Ascending aorta (tissue), 2 donors: Measurements from ENCODE around the gene ZNF629. TPM values are rescaled to one million over a fixed set of nuclear protein-coding genes. Genes with fewer than 3 reads are reported as not detected.

Experiments
- DNase-seq, 2 donors: peaks; one replicate each; pipeline ENCODE4 v3.0.0-alpha.2; 2019; ENCODE audit warnings: low spot score in 2 of 2
- H3K27ac ChIP-seq, 2 donors: fragments of 200-600 bp; sonication (generic); one replicate each; pipeline ENCODE4 v1.5.1; 2016 to 2017; ENCODE audit warnings: mild to moderate bottlenecking in 1 of 2
- H3K27me3 ChIP-seq: fragments of 200-600 bp; sonication (generic); one replicate; pipeline ENCODE4 v1.5.1; 2017
- H3K36me3 ChIP-seq, 2 donors: fragments of 200-600 bp; sonication (generic); one replicate each; pipeline ENCODE4 v1.5.1; 2016
- H3K4me1 ChIP-seq, 2 donors: fragments of 200-600 bp; sonication (generic); one replicate each; pipeline ENCODE4 v1.5.1; 2016 to 2017; ENCODE audit warnings: mild to moderate bottlenecking in 1 of 2
- H3K4me3 ChIP-seq, 2 donors: fragments of 200-600 bp; sonication (generic); one replicate each; pipeline ENCODE4 v1.5.1; 2016 to 2017; ENCODE audit warnings: mild to moderate bottlenecking in 1 of 2
- H3K9me3 ChIP-seq, 2 donors: fragments of 200-600 bp; sonication (generic); one replicate each; pipeline ENCODE4 v1.5.1; 2016
- intact Hi-C: fragments of 100-400 bp; cut with DNase I; formaldehyde crosslinking; loops from one replicate; pipeline ENCODE4 v1.15.1; 2023
- total RNA-seq: library from RNA; depleted of rRNA; stranded (reverse); fragments of >200 nt; gene quantifications from one replicate; pipeline ENCODE4 v1.1.0, GENCODE V29; 2016
- TF ChIP-seq, protein P1 (sequence below), 3 experiments: fragments of 200-600 bp in 2 of 3; fragments of 450-650 bp in 1 of 3; sonication (generic) in 2 of 3; IDR thresholded peaks; one replicate each; pipeline ENCODE4 v1.5.1; 2016 to 2019; ENCODE audit warnings: antibody characterized with exemption in 3 of 3, mild to moderate bottlenecking in 1 of 3, moderate library complexity in 1 of 3

Gene ZNF629
- total RNA-seq, 1 donor from 2014 or later: 12.3 TPM

DNA sequence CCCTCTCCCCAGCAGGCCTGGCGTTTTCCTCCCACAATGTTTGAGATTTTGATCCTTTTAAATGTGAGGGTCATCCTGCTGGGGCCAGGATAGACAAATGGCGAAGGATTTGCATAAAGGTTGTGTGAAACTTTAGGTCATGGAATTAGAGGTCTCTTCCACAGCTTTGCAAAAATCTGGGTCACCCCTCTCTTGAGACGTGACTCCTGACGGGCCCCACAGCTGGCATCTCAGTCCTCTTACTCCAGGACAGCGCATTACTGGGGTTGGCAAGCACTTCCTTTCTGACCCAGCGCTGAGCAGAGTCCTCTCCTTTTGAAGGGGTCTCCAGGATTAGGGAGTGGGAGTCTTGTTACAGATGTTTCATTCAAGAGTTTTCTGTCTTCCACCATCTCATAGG lies 7.4 kb downstream of the ZNF629 start:
- Histone ChIP-seq H3K9me3 (no peaks in the 10 kb centered on the region), H3K27ac (no peak overlapping the region), H3K36me3 (peaks cover 27 to 30% of the 10 kb centered on the region in 2 donors), H3K27me3 (no peaks in the 10 kb centered on the region), H3K4me1 (peaks cover 2 to 12% of the 10 kb centered on the region in 2 donors), H3K4me3 (no peak overlapping the region)
- no peak for DNase-seq
- intact Hi-C loops: loop anchor here (5.0 kb wide), 1 partner anchor 33 kb away; no protein-coding TSS in a partner anchor
- TF ChIP-seq, protein P1, sequence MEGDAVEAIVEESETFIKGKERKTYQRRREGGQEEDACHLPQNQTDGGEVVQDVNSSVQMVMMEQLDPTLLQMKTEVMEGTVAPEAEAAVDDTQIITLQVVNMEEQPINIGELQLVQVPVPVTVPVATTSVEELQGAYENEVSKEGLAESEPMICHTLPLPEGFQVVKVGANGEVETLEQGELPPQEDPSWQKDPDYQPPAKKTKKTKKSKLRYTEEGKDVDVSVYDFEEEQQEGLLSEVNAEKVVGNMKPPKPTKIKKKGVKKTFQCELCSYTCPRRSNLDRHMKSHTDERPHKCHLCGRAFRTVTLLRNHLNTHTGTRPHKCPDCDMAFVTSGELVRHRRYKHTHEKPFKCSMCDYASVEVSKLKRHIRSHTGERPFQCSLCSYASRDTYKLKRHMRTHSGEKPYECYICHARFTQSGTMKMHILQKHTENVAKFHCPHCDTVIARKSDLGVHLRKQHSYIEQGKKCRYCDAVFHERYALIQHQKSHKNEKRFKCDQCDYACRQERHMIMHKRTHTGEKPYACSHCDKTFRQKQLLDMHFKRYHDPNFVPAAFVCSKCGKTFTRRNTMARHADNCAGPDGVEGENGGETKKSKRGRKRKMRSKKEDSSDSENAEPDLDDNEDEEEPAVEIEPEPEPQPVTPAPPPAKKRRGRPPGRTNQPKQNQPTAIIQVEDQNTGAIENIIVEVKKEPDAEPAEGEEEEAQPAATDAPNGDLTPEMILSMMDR (IDR thresholded peaks at IDR 0.05): no peak

DNA sequence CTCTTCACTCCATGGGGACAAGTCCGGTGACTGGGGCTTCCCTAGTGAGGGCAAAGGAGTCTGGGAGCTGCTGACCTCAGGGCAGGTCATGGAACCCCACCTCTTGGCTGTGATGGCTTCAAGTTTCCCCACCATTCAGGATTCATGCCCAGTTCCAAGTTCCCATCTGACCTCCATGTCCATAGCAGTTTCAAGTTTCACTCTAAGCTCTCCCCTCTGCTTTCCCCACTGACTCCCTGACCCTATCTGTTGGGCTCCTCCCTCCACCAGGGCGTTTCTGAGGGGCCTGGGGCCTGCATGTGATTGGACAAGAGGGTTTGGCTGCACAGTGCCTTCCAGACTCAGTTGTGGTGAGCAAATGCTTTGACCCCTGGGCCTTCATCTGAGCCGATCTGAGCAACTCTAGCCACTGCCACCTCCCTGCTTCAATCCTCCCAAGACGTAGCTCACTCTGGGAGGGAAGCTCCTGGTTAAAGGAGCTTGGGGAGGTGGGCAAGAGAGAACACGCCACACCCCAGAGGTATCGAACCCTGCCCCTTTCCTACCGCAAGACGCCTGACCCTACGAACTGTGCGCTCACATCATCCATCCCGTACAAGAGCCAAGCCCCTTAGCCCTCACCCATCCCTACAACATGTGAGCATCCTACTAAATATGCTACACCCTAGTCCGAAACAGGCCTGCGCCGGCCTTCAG lies 8.3 kb downstream of the ZNF629 start:
- DNase-seq: no peak
- Histone ChIP-seq H3K4me3 (no peak overlapping the region), H3K27me3 (no peaks in the 10 kb centered on the region), H3K36me3 (peaks cover 21 to 27% of the 10 kb centered on the region in 2 donors), H3K27ac (no peak overlapping the region), H3K9me3 (no peaks in the 10 kb centered on the region), H3K4me1 (peaks cover 2 to 13% of the 10 kb centered on the region in 2 donors)
- TF ChIP-seq, protein P1 (IDR thresholded peaks at IDR 0.05): no peak
- intact Hi-C loops: loop anchor here (5.0 kb wide), 1 partner anchor 34 kb away; no protein-coding TSS in a partner anchor

DNA sequence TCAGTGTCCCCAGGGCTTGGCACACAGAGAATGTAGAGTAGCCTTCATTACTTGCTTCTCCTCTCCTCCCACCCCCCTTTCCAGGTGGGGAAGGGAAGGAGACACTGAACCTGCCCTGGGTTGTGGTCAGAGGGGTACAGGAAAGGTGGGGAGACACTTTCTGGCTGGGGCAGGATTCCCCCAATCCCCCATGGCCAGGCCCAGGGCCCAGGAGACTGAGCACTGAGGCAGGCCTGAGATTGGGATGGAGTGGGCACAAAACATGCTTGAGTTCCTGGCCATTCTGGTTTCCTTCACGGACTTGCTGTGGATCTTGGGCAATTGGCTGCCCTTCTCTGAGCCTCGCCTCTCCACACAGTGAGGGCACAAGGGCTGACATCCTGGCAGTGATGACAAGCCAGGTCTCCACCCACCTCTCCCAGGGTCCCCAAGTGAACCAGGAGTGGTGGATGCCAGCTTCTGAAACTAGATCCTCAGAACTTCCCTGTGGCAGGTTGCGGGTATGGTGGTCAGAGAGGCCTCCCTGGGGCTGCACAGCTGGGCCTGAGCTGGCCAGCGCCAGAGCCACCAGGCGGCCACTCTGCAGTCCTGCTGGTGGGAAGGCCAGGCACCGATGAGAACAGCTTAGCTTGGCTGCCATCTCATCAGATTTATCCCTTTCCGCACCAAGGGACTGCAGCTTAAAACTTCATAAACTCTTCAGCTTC lies 9.3 kb downstream of the ZNF629 start:
- TF ChIP-seq, protein P1 (IDR thresholded peaks at IDR 0.05): no peak
- H3K27ac ChIP-seq: peak overlapping the region; percentile 22 to 30

DNA sequence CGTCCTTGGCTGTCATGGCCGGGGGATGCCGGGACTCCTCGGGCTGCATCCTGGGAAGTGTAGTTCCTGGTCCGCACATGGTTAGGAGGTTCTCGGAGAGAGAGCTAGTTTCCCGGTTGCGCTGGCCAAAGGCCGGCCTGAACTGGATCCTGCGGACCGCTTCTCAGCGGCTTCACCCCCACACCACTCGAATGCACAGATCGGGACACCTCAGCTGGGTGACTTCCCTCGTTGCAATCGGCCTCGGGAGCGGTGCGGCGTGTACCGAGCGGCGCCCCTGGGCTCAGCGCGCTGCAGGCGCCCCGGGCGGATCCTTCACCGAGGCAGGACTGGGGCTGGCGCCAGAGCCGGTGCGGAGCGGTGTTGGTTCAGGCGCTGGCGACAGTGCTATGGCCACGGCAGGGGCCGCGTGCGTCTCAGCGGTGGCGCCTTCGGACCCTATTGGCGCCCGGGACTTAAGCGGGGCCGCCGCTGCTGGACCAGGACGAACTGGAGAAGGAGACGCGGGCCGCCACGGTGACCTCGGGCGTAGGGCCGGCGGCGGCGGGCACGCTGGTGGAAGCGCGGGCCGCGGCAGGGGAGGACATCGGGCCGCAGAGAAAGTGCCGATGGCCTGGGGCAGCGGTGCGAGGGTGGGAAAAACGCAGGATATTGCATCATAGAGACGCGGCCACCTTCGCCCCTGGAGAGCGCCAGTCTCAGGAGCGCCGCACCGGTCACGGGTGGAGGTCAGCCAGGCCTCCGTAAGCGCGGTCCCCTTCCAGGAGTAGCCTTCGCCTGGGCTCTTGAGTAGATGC lies 11.4 kb downstream of the ZNF629 start:
- Histone ChIP-seq H3K9me3 (no peaks in the 10 kb centered on the region), H3K36me3 (peaks cover 27 to 34% of the 10 kb centered on the region in 2 donors), H3K27me3 (no peaks in the 10 kb centered on the region), H3K27ac (peak overlapping the region; percentile 79 to 86), H3K4me1 (peaks cover 2 to 13% of the 10 kb centered on the region in 2 donors), H3K4me3 (peak overlapping the region; percentile 75 to 86)
- intact Hi-C loops: loop anchor here (5.0 kb wide), 1 partner anchor 37 kb away; no protein-coding TSS in a partner anchor
- peak; percentile 32 to 90 for DNase-seq
- TF ChIP-seq, protein P1 (IDR thresholded peaks at IDR 0.05): no peak

More for the DNA sequence above, 9.3 kb downstream of the ZNF629 start:
- no peaks in the 10 kb centered on the region for H3K9me3 ChIP-seq
- no peak overlapping the region for H3K4me3 ChIP-seq
- DNase-seq: no peak
- peaks cover 2 to 13% of the 10 kb centered on the region in 2 donors for H3K4me1 ChIP-seq
- H3K36me3 ChIP-seq: peaks cover 17 to 27% of the 10 kb centered on the region in 2 donors
- no peaks in the 10 kb centered on the region for H3K27me3 ChIP-seq
- intact Hi-C loops: loop anchor here (5.0 kb wide), 1 partner anchor 35 kb away; no protein-coding TSS in a partner anchor

DNA sequence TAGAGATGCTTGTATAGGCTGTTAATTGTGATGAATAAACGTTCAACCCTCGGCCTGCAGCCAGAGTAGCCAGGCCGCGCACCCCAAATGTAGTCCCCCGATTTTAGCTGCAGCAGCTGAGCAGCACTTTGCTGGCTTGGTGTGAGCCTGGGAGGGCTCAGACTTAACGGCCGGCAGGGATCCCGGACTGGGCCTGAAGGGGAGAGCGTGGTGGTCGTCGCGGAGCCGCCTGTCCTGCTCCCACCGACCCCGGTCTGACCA lies 11.9 kb downstream of the ZNF629 start:
- DNase-seq: no peak
- H3K9me3 ChIP-seq: no peaks in the 10 kb centered on the region
- peaks cover 32 to 39% of the 10 kb centered on the region in 2 donors for H3K36me3 ChIP-seq
- TF ChIP-seq, protein P1 (IDR thresholded peaks at IDR 0.05): no peak
- H3K4me1 ChIP-seq: peaks cover 2 to 13% of the 10 kb centered on the region in 2 donors
- H3K4me3 ChIP-seq: peak overlapping the region; percentile 75 to 86
- H3K27me3 ChIP-seq: no peaks in the 10 kb centered on the region
- intact Hi-C loops: loop anchor here (5.0 kb wide), 1 partner anchor 37 kb away; no protein-coding TSS in a partner anchor
- H3K27ac ChIP-seq: peak overlapping the region; percentile 79 to 86
